Embryonic facial prominence (tissue), 1 donor: ENCODE results near the gene WASL.

Experiments
- DNase-seq: peaks from one replicate; pipeline ENCODE4 v3.0.0-alpha.2; 2016; ENCODE audit errors: extremely low spot score

Gene WASL

GRCh38 chr7:123632808-123633207, 116.0 kb downstream of the WASL start:
- no peak for DNase-seq
